Lower leg skin (tissue), 3 donors: ENCODE data around the gene RB1.

Experiments used
- CTCF ChIP-seq, 3 donors: fragments of 450-650 bp; IDR thresholded peaks; one replicate each; pipeline ENCODE4 v1.5.1; 2016; ENCODE audit warnings: antibody characterized with exemption in 3 of 3, mild to moderate bottlenecking in 3 of 3, moderate library complexity in 2 of 3
- POLR2A ChIP-seq, 2 donors: fragments of 450-650 bp; IDR thresholded peaks; one replicate each; pipeline ENCODE4 v1.6.1; 2016 to 2017; ENCODE audit warnings: antibody characterized with exemption in 2 of 2, mild to moderate bottlenecking in 1 of 2, moderate library complexity in 1 of 2

GRCh38 chr13:48487968-48488367 lies 184.4 kb downstream of the RB1 start:
- TF ChIP-seq CTCF (IDR thresholded peaks at IDR 0.05) (no peak), POLR2A (IDR thresholded peaks at IDR 0.05) (no peak)
